HG03159 (cell line): ENCODE data around the gene CASK.

Experiments used
- ATAC-seq: cut with Tn5 transposase; IDR thresholded peaks from one replicate; pipeline ENCODE4 v1.9.1; 2021; ENCODE audit warnings: mild to moderate bottlenecking, moderate library complexity; ENCODE audit not compliant: unreplicated experiment

Gene CASK

GRCh38 chrX:41912923-41913322, 10.4 kb downstream of the CASK start:
- ATAC-seq: no peak

DNA sequence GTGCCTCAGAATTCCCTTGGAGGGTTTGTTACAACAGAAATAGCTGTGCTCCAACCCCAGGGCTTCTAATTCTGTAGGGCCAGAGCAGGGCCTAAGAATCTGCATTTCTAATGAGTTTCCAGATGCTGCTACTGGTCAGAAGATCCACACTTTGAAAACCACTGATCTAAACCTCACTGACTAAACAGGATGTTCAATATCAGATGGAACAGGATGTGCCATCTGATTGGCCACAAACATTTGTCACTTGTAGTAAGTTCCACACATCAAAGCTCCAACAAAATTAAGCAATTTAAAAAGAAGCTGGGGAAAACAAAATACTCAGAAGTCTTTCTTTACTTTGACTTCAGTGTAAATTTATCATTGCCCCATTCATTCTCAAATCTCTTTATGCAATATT, 14.3 kb downstream of the CASK start:
- ATAC-seq: no peak

DNA sequence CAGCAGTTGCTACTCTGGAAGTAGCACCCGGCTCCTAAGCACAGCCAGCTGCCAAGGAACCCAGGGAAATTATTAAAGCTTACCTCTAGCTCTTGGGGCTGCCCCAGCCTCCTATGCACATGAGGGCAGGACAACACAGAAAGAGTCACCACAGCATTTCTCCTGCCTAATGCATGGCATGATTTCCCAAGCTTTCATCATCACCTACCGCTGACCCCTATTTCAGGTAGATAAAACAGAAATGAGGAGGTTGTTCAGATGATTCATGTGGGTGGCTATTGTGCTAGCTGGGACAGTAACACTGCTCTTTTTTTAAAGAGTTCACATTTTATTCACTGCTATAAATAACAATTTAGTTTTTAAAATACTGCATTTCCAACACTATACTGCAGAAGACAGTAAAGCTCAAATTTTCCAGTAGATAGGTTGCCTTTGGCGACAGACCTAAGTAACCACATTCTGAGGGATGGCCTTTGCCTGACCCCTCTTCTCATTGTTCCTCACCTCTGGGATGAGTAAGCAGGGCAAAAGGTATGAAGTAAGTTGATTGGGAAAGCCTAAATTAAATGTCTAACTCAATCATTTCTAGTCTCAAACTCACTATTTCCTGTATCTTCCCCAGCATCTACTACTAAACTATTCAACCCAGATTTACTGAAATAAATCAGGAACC, 16.7 kb downstream of the CASK start:
- ATAC-seq: no peak

- no peak for ATAC-seq
Measured at GRCh38 chrX:41903544-41903943, 19.8 kb downstream of the CASK start.

DNA sequence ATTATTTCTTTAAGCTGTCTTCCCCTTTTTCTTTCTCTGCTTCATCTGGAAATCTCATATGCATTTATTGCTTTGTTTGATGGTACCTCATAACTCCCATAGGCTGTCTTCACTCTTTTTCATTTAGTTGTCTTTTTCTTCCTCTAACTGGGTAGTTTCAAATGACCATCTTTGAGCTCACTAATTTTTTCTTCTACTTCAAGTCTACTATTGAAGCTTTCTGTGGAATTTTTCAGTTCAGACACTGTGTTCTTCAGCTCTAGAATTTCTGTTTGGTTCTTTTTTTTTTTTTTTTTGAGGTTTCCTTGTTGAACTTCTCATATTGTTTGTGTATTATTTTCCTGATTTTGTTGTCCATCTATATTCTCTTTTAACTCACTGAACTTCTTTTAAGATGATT, 23.0 kb downstream of the CASK start:
- ATAC-seq: no peak

DNA sequence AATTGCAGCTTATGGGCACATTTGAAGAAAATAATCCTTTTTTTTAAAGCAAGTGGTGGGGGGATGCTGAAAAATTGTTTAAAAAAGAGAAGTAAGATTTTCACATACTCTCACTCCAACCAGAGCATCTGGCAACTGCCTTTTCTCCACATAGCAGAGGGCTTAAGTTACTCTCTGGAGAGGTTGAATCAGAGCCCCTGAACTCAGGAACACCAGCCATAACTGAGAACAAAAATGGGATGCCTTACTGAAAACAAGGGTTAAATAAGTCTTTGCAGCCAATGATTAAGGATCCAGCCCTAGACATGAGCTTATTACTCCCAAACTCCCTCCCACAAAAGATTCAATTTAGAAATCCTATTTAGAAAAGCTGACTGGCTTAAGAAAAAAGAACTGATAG, 27.5 kb downstream of the CASK start:
- no peak for ATAC-seq

- no peak for ATAC-seq
Measured at GRCh38 chrX:41890026-41890423, 33.3 kb downstream of the CASK start.

- no peak for ATAC-seq
Measured at GRCh38 chrX:41889317-41890025, 33.9 kb downstream of the CASK start.

DNA sequence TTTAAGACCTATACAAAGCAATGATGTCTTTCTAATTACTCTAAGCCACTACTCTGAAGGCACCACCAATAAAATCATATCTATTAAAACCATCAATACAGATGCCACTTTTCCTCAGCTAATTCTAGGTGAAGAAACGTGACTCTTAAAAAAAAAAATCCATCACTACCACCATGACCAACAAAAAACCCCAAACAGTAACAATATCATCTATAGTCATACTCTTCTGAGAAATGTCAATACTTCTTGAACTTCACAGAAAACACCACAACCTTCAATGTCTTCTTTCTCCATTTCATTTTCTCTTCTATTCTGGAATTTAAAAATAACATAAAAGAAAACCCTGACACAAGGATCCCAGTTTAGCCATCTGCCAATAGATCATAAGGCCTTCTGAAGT, 35.7 kb downstream of the CASK start:
- ATAC-seq: no peak

DNA sequence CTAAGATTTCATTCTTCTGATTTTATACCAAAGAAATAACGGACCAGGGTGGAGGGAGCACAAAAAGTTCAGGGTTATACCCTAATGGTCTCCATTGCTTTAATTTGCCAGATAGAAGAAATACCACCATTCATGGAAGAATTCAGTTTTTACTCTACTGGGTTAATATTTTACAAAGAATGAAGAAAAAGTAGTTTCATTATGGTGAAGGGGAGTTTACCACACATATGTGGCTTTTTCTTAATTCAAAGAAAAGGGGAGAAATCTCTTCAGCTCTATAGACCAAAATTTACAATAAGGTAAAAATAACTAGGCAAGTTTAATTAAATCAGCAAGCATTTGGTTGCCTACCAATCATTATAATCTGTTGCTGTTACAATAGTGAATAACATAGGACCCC, 37.6 kb downstream of the CASK start:
- ATAC-seq: no peak

- no peak for ATAC-seq
Measured at GRCh38 chrX:41881166-41881565, 42.2 kb downstream of the CASK start.

DNA sequence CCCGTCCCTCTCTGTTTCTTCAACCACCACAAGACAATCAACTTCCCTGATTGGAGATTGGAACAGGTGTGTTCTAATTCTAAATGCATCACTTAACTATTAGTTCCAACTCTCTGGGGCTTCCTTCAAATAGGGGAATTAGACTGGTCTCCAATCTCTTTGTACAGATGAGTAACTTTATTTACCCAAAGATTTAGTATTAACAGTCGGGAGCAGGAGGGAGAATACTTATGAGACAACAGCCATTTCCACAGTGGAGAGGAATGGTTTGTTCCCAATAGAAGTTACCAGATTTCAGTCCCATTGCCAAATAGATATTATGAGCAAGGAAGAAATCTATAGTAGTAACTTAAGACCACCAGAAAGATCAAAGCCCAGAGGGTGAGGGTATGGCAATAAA, 46.2 kb downstream of the CASK start:
- ATAC-seq: no peak

DNA sequence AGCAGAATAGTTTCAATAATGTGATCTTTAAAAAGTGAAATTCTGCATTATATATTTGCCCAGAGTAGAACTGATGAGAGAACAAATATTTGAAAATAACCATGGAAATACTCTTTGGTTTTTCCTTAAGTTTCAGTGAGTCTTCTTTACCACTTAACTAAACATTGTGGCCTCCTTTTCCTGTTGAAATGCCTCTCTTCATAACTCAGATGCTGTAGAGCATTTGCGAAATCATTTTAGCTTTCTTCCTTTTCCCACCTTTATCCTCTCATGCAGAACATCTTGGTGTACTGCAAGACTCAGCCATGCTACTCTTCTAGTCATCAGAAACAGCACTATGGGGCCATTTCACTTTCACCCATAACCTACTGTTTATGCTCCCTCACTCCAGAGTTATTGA, 48.2 kb downstream of the CASK start:
- ATAC-seq: no peak

GRCh38 chrX:41870719-41871151, 52.6 kb downstream of the CASK start:
- no peak for ATAC-seq

GRCh38 chrX:41868392-41868977, 54.9 kb downstream of the CASK start:
- ATAC-seq: no peak

- ATAC-seq: no peak
Measured at GRCh38 chrX:41863343-41864203, 59.8 kb downstream of the CASK start.

DNA sequence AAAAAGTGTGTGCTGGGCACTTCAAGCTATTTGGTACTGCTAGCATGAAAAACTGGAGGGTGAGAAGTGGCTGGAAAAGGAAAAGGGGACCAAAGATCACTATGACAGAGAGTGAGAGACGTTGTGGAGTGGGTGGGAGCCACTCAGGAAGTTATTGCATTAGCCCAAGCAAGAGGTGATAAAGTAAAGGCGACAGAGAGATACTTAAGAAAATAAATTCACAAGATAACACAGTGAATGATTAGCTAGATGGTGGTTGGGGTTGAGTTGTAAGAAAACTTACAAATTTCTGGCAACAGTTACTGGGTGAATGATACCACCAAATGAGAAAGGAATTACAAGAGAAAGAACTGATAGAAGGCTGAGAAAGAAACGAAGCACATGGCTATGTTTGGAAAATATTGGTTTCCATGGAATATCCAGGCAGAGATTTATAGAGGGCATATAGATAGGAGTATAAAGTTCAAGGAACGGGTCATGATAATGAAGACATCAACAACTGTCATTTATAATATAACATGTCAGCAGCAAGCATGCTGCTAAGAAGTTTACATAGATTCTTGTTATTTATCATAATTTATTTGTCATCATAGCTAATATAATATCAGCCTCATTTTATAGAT, 60.7 kb downstream of the CASK start:
- no peak for ATAC-seq

GRCh38 chrX:41858161-41858775, 65.1 kb downstream of the CASK start:
- no peak for ATAC-seq

DNA sequence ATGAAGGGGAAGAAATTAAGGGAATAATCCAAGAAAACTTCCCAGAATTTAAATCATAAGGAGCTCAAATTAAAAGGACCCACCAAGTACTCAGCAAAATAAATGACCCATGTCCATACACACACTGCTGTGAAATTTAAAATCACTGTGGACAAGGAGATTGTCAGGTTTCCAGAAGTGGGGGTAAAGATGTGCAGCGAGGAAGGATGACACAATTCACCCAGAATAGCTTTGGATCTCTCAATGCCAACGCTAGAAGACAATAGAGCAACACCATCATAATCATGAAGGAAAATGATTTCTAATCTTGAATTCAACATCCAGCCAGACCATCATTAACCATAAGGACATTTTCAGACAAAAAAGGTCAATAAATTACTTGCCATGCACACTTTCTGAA, 65.7 kb downstream of the CASK start:
- no peak for ATAC-seq

DNA sequence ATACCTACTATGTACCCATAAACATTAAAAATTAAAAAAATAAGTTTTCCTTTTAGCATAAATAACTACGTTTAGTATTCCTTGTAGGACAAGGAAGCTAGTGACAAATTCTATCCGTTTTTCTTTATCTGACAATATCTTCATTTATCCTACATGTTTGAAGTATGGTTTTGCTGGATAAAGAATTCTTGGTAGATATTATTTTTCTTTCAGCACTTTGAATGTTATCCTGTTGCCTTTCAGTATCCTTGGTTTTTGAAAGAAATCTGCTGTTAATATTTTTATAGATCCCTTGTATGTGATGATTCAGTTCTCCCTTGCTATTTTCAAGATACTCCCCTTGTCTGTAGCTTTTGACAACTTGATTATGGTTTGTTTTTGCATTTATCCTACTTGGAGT, 76.6 kb downstream of the CASK start:
- no peak for ATAC-seq
